Ovary (tissue), 3 donors: ENCODE results near the gene SMPD1.

Source experiments
- CTCF ChIP-seq, 3 donors: fragments of 450-650 bp in 2 of 3; fragments of 200-600 bp in 1 of 3; IDR thresholded peaks; one replicate each; pipeline versions ENCODE4 v1.5.1 to v1.8.0; 2016 to 2022; ENCODE audit warnings: antibody characterized with exemption in 3 of 3, mild to moderate bottlenecking in 1 of 3
- EP300 ChIP-seq: sonication (generic); formaldehyde crosslinking; IDR thresholded peaks from one replicate; pipeline ENCODE4 v1.6.1; 2017; ENCODE audit warnings: antibody characterized with exemption
- POLR2A ChIP-seq: fragments of 450-650 bp; IDR thresholded peaks from one replicate; pipeline ENCODE4 v1.6.1; 2017; ENCODE audit warnings: antibody characterized with exemption, mild to moderate bottlenecking, moderate library complexity
- donor health status: DM: no; HTN: no; CAD: no.

GRCh38 chr11:6393989-6394670 lies 3.9 kb downstream of the SMPD1 start:
- TF ChIP-seq CTCF (IDR thresholded peaks at IDR 0.05) (no peak), POLR2A (no peak), EP300 (no peak)
